ENCODE data around the gene UGT1A5.

UGT1A5 gene

GRCh38 chr2:233811732-233812131, 99.0 kb downstream of the UGT1A5 start:
- no peak for DNase-seq

DNA sequence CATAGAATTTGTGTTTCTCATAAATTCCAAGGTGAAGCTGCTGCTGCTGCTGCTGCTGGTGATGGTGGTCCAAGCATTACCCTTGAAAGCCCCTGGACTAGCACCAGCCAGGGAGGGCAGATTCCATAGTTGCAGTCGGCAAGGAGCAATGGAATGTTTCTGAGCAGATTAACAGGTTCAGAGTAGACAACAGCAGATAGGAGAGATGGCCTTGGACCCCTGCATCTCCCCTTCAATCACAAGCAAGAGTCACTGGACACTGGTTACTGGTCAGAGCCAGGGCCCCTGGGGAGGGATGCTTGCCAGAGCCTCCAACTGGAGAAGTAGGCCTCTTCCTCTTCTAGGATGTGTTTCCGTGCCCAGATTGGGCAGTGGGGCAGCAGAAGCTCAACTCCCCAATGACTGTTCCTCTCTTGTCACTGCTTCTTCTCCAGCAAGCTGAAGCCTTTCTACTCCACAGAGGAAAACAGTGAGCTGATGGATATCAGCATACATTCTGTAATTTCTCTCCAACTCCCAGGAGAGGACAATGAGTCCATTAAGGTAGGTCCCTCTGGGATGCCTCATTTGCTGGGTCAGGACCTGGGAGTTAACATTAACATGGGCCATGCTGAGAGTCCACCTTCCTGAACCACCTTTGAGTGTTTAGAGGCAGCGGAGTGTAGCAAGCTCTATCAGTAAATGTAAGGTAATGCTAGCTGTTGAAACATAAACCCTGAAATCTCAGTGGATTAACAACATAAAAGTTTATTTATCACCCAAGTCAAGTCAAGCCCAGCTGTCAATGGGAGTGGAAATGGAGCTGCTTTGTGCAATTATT, 100.7 kb downstream of the UGT1A5 start:
- no peak for DNase-seq

GRCh38 chr2:233814056-233814835, 101.5 kb downstream of the UGT1A5 start:
- no peak for DNase-seq

DNA sequence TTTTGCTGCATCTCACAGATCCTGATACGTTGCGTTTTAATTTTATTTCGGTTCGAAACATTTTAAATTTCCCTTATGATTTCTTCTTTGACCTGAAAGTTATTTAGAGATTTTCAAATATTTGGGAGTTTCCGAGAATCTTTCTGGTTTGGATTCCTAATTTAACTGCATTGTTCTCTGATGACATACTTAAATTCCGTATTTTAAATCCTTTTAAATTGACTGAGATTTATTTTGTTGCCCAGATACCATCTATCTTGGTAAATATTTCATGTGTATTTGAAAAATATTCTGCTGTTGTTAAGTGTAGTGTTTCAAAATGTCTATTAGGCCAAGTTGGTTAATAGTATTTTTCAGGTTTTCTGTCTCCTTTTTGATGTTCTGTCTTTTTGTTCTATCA, 103.2 kb downstream of the UGT1A5 start:
- DNase-seq, result no peak

- no peak for DNase-seq
Measured at GRCh38 chr2:233816334-233816733, 103.6 kb downstream of the UGT1A5 start.

- DNase-seq, result no peak
Measured at GRCh38 chr2:233816771-233817170, 104.1 kb downstream of the UGT1A5 start.

- no peak for DNase-seq
Measured at GRCh38 chr2:233817361-233817911, 104.7 kb downstream of the UGT1A5 start.

- DNase-seq, result no peak
Measured at GRCh38 chr2:233817995-233818638, 105.4 kb downstream of the UGT1A5 start.

- DNase-seq, result no peak
Measured at GRCh38 chr2:233818639-233819621, 106.2 kb downstream of the UGT1A5 start.

DNA sequence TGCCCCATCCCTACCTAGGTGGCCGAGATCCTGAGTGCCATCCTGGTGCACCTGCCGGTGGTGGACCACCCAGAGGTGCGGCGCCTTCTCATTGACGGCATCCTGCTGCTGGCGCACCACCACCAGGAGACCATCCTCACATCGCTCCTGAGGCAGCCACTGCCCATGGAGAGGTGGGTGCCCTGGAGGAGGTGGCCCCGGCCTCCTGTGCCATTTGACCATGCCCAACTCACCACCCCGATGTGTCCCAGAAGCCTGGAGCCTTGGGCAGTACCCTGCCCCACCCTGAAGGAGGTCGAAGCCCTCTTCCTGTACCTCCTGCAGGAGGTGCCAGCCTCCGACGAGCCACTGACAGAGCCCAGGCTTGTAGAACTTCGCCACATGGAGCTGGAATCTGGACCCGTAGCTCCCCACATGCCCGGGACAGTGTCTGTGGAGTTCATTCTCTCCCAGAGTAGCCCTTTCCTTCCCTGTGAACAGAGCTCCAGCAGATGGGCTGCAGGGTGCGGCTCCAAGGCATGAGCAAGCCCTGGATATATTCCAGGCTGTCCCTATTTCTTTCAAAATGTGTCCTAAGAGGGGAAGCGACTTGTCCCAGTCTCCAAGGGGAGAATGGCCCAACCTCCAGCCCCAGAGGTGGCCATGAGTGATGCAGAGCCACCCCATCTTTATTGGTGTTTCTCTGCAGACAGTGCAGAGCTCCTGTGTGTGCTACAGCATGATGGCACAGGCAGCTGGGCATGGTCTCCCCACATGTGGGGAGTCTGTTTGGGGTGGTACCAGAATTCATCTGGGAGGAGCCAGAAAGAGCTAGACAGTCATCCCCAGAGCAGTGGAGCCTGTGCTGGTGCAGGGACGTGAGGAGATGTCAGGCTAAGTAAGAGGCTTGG, 107.4 kb downstream of the UGT1A5 start:
- DNase-seq, result no peak

DNA sequence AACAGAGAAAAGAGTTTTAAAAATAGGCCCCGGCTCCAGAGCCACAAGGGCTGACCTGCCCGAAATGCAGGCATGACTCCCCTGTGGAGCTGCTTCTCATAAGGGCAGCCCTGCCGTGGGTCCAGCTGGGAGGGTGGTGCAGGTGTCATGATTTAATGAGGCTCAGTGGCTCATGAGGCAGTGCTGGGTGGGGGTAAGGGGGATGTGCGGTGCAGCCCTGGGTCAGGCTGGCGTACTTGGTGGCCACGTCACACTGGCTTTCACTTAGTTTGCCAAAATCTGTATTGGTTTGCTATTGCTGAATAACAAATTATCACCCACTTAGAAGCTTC, 108.0 kb downstream of the UGT1A5 start:
- DNase-seq, result no peak

- no peak for DNase-seq
Measured at GRCh38 chr2:233821196-233821595, 108.5 kb downstream of the UGT1A5 start.

GRCh38 chr2:233821709-233822100, 109.0 kb downstream of the UGT1A5 start:
- no peak for DNase-seq

- DNase-seq, result no peak
Measured at GRCh38 chr2:233822101-233822771, 109.5 kb downstream of the UGT1A5 start.

All from NCI-H774 (cell line).